Vagina (tissue), 2 donors: ENCODE data around the gene RTP5.

Experiments
- POLR2A ChIP-seq, 2 donors: fragments of 450-650 bp; IDR thresholded peaks; one replicate each; pipeline ENCODE4 v1.6.1; 2017; ENCODE audit warnings: antibody characterized with exemption in 2 of 2, mild to moderate bottlenecking in 2 of 2, moderate library complexity in 2 of 2
- POLR2AphosphoS5 ChIP-seq, 2 donors: sonication (generic); formaldehyde crosslinking; IDR thresholded peaks; one replicate each; pipeline ENCODE4 v1.9.0; 2017; ENCODE audit warnings: antibody characterized with exemption in 2 of 2, mild to moderate bottlenecking in 2 of 2, low read depth in 1 of 2; ENCODE audit not compliant: insufficient read depth in 1 of 2
- TF ChIP-seq, protein P1 (sequence below), 3 experiments: fragments of 450-650 bp in 2 of 3; fragments of 200-600 bp in 1 of 3; sonication (generic) in 1 of 3; IDR thresholded peaks; one replicate each; pipeline ENCODE4 v1.5.1; 2017 to 2019; ENCODE audit warnings: antibody characterized with exemption in 3 of 3, mild to moderate bottlenecking in 2 of 3, moderate library complexity in 2 of 3

DNA sequence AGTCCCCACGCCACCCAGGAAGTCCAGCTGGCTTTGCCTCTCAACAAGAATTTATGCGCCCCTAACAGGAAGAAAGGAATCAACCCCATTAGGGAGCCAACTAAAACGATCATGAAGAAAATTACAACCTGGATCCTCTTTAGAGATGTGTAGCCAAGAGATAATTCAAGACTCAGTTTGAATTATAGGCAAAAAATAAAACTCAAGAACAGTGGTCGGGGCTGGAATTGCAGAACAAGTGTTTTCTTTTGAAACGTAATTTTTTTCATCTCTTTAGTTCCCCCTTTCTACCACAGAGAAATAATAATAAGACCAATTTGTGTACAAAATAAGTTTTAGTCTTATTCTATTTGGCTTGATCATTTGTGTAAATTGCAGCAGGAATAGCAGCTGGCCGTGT lies 33.2 kb upstream of the RTP5 start:
- TF ChIP-seq, protein P1, sequence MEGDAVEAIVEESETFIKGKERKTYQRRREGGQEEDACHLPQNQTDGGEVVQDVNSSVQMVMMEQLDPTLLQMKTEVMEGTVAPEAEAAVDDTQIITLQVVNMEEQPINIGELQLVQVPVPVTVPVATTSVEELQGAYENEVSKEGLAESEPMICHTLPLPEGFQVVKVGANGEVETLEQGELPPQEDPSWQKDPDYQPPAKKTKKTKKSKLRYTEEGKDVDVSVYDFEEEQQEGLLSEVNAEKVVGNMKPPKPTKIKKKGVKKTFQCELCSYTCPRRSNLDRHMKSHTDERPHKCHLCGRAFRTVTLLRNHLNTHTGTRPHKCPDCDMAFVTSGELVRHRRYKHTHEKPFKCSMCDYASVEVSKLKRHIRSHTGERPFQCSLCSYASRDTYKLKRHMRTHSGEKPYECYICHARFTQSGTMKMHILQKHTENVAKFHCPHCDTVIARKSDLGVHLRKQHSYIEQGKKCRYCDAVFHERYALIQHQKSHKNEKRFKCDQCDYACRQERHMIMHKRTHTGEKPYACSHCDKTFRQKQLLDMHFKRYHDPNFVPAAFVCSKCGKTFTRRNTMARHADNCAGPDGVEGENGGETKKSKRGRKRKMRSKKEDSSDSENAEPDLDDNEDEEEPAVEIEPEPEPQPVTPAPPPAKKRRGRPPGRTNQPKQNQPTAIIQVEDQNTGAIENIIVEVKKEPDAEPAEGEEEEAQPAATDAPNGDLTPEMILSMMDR (IDR thresholded peaks at IDR 0.05), result no peak
- TF ChIP-seq POLR2A (IDR thresholded peaks at IDR 0.05) (no peak), POLR2AphosphoS5 (IDR thresholded peaks at IDR 0.05; ENCODE audit: insufficient read depth in 1 of 2, low read depth in 1 of 2) (no peak)
